Measurements from ENCODE around the gene VPS26C. TPM values are rescaled to one million over a fixed set of nuclear protein-coding genes. Genes with fewer than 3 reads are reported as not detected.

VPS26C gene
- total RNA-seq, 1 donor from 2014 or later: 80.8 TPM

- Histone ChIP-seq H3K4me3 (ENCODE audit: low read depth, low read length) (no peak overlapping the region), H3K36me3 (ENCODE audit: control insufficient read depth, insufficient read depth, low read length) (no peaks in the 10 kb centered on the region), H3K27me3 (ENCODE audit: control insufficient read depth, insufficient read depth, low read length) (no peaks in the 10 kb centered on the region)
- TF ChIP-seq, protein P1, sequence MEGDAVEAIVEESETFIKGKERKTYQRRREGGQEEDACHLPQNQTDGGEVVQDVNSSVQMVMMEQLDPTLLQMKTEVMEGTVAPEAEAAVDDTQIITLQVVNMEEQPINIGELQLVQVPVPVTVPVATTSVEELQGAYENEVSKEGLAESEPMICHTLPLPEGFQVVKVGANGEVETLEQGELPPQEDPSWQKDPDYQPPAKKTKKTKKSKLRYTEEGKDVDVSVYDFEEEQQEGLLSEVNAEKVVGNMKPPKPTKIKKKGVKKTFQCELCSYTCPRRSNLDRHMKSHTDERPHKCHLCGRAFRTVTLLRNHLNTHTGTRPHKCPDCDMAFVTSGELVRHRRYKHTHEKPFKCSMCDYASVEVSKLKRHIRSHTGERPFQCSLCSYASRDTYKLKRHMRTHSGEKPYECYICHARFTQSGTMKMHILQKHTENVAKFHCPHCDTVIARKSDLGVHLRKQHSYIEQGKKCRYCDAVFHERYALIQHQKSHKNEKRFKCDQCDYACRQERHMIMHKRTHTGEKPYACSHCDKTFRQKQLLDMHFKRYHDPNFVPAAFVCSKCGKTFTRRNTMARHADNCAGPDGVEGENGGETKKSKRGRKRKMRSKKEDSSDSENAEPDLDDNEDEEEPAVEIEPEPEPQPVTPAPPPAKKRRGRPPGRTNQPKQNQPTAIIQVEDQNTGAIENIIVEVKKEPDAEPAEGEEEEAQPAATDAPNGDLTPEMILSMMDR (IDR thresholded peaks at IDR 0.05; ENCODE audit: insufficient read depth, low read length, poor library complexity, severe bottlenecking): no peak
- DNase-seq (ENCODE audit: low read depth): no peak
Observed at GRCh38 chr21:37269481-37269880, 2.3 kb upstream of the VPS26C start.

DNA sequence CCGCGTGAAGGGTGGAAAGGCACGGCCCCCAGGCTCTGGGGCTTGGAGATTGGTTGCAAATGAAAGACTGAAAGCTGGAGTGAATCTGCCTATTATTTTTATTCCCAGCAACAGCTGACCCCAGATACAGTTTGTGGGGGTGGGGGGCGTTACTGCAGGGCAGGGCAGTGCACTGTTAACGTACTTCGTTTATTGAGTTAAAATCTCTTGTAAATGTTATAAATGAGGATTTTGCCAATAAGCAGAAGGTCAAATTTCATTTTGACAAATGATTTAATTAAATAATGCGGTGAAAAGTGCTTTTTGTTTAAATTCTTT, 1.0 kb upstream of the VPS26C start:
- Histone ChIP-seq H3K27me3 (ENCODE audit: control insufficient read depth, insufficient read depth, low read length) (no peaks in the 10 kb centered on the region), H3K4me3 (ENCODE audit: low read depth, low read length) (peak overlapping the region; percentile 86), H3K36me3 (ENCODE audit: control insufficient read depth, insufficient read depth, low read length) (no peaks in the 10 kb centered on the region)
- no peak for DNase-seq (ENCODE audit: low read depth)
- TF ChIP-seq, protein P1 (IDR thresholded peaks at IDR 0.05; ENCODE audit: insufficient read depth, low read length, poor library complexity, severe bottlenecking): no peak

DNA sequence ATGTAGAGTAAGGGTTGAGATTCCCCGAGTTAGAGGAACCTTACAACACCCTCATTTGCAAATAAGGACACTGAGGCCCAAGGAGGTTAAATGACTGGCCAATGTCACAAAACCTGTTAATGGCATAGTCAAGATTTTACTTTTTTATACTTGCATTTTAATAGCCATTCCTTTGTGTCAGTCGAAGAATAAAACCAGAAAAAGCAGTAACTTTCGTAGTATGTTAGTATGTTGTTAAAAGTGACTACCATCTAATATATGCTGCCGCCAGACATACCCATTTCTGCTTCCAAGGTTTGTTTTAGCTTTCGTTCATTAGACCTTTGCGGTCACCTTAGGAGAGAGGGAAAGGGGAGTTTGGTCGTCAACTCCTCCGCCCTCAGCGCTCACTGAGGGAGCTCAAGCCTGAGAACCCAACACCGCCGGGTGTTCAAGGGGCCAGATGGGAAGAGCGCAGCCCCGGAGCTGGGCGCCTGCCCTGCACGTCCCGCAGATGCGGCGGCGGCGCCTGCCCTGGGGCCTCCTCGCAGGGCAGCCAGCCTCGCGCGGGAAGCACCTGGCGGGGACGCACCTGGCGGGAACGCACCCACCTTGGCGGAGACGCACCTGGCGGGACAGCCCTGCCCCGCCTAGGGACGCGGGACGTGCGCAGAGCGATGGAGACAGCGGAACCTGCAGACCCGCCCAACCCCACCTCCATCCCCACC, 466 bp downstream of the VPS26C start:
- H3K36me3 ChIP-seq (ENCODE audit: control insufficient read depth, insufficient read depth, low read length): no peaks in the 10 kb centered on the region
- TF ChIP-seq, protein P1 (IDR thresholded peaks at IDR 0.05; ENCODE audit: insufficient read depth, low read length, poor library complexity, severe bottlenecking): no peak
- no peaks in the 10 kb centered on the region for H3K27me3 ChIP-seq (ENCODE audit: control insufficient read depth, insufficient read depth, low read length)
- H3K4me3 ChIP-seq (ENCODE audit: low read depth, low read length): peak overlapping the region; percentile 86
- no peak for DNase-seq (ENCODE audit: low read depth)

GRCh38 chr21:37264808-37265207, 2.3 kb downstream of the VPS26C start:
- Histone ChIP-seq H3K27me3 (ENCODE audit: control insufficient read depth, insufficient read depth, low read length) (no peaks in the 10 kb centered on the region), H3K4me3 (ENCODE audit: low read depth, low read length) (no peak overlapping the region), H3K36me3 (ENCODE audit: control insufficient read depth, insufficient read depth, low read length) (no peaks in the 10 kb centered on the region)
- no peak for DNase-seq (ENCODE audit: low read depth)
- TF ChIP-seq, protein P1 (IDR thresholded peaks at IDR 0.05; ENCODE audit: insufficient read depth, low read length, poor library complexity, severe bottlenecking): no peak

DNA sequence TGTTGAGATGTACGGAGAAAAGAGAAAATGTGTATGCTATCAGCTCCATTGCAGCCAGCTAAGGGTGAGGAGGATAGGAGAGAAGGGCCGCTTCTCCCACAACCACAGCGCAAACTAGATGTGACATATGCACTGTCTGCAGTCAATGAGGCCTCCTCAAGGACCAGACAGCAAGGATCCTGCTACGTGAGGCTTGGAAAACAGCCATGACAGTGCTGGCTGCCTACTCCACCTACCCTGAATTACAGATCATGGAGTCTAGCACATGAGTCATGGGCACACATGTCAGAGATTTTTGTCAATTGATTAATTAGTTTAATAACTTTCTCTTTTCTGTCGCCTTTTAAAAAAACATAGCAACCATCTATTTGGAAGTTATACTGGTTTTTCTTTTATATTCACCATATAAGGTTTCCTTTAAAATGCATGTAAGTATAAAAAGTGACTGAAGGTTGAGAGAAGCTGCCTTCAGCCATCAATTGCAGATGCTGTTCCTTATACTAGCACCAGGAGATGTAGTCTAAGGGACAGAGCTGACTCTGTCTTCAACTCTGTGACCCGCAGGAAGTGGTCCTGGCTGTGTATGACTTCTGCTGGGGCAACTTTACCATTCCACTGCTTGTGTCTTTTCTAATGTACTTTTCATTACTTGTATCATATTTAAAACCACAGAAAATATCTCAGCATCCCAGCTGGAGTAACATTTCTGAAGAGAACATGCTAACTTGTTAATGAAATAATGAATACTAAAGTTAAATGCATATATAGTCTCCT, 3.1 kb downstream of the VPS26C start:
- Histone ChIP-seq H3K36me3 (ENCODE audit: control insufficient read depth, insufficient read depth, low read length) (no peaks in the 10 kb centered on the region), H3K4me3 (ENCODE audit: low read depth, low read length) (no peak overlapping the region), H3K27me3 (ENCODE audit: control insufficient read depth, insufficient read depth, low read length) (no peaks in the 10 kb centered on the region)
- DNase-seq (ENCODE audit: low read depth): no peak
- TF ChIP-seq, protein P1 (IDR thresholded peaks at IDR 0.05; ENCODE audit: insufficient read depth, low read length, poor library complexity, severe bottlenecking): no peak

Data from kidney epithelial cell (primary cell).